Panc1 (cell line): ENCODE results near the gene UNC5CL. TPM values are rescaled to one million over a fixed set of nuclear protein-coding genes. Genes with fewer than 3 reads are reported as not detected.

Source experiments
- ATAC-seq: fragments of 200-7000 bp; cut with Tn5 transposase; 2 replicates; pipeline ENCODE4 v1.9.1; 2020; ENCODE audit warnings: mild to moderate bottlenecking, moderate library complexity
- BruUV-seq: library from RNA; stranded (reverse); fragments of 400-500 nt; replicated peaks from 2 replicates; lab custom pipeline; 2021; lab: Mats Ljungman, UMichigan
- CTCF ChIA-PET: fragments of 300-600 bp; sonication (Branson Sonifier 250); formaldehyde crosslinking; loops from one replicate; lab custom pipeline; 2022; ENCODE audit warnings: antibody characterized with exemption; lab: Charles Lee
- POLR2A ChIA-PET: fragments of 300-600 bp; sonication (Branson Sonifier 250); formaldehyde crosslinking; loops from one replicate; lab custom pipeline; 2022; ENCODE audit warnings: antibody characterized with exemption; lab: Charles Lee
- DNase-seq: peaks from one replicate; pipeline ENCODE4 v3.0.0-alpha.2; 2010; ENCODE audit warnings: low read depth, low spot score
- H3K27ac ChIP-seq: 2 replicates; pipeline ENCODE4 v1.5.1; 2011; ENCODE audit warnings: mild to moderate bottlenecking, low read length, inconsistent platforms
- H3K27me3 ChIP-seq: fragments of 200-500 bp; sonication (Bioruptor generic); 2 replicates; pipeline ENCODE4 v1.6.0; 2014; ENCODE audit warnings: low read length, inconsistent platforms; ENCODE audit not compliant: control insufficient read depth, insufficient read depth
- H3K36me3 ChIP-seq: fragments of 200-500 bp; sonication (Bioruptor generic); 2 replicates; pipeline ENCODE4 v1.5.1; 2014; ENCODE audit warnings: inconsistent platforms, mild to moderate bottlenecking, low read length, moderate library complexity; ENCODE audit not compliant: control insufficient read depth, insufficient read depth
- H3K4me1 ChIP-seq: 2 replicates; pipeline ENCODE4 v1.5.1; 2011; ENCODE audit warnings: inconsistent platforms, mild to moderate bottlenecking, low read length, moderate library complexity; ENCODE audit not compliant: control insufficient read depth, insufficient read depth
- H3K4me3 ChIP-seq, 2 experiments: 2 replicates each; pipeline ENCODE4 v1.5.1; 2011 to 2012; ENCODE audit warnings: low read depth in 2 of 2, low read length in 2 of 2, mild to moderate bottlenecking in 2 of 2, inconsistent platforms in 1 of 2, moderate library complexity in 1 of 2
- H3K9me3 ChIP-seq: fragments of 200-500 bp; sonication (Bioruptor generic); 2 replicates; pipeline ENCODE4 v1.5.1; 2014; ENCODE audit warnings: low read depth, mild to moderate bottlenecking, inconsistent platforms, low read length, moderate library complexity; ENCODE audit not compliant: control insufficient read depth, insufficient read depth
- CTCF ChIP-seq: fragments of 450-650 bp; IDR thresholded peaks from 2 replicates; pipeline ENCODE4 v1.5.1; 2017; ENCODE audit warnings: mild to moderate bottlenecking
- POLR2AphosphoS5 ChIP-seq: IDR thresholded peaks from 2 replicates; pipeline ENCODE4 v1.6.1; 2012; ENCODE audit warnings: mild to moderate bottlenecking, low read depth, low read length, moderate library complexity
- REST ChIP-seq, 2 experiments: IDR thresholded peaks; 2 replicates each; pipeline ENCODE4 v1.6.1; 2011 to 2012; ENCODE audit warnings: low read depth in 2 of 2, control low read depth in 1 of 2, low read length in 1 of 2, mild to moderate bottlenecking in 1 of 2, moderate library complexity in 1 of 2; ENCODE audit not compliant: insufficient read depth in 1 of 2
- SIN3A ChIP-seq: IDR thresholded peaks from 2 replicates; pipeline ENCODE4 v1.6.1; 2012; ENCODE audit warnings: low read depth, mild to moderate bottlenecking, low read length, moderate library complexity, borderline replicate concordance; ENCODE audit not compliant: insufficient read depth
- TCF7L2 ChIP-seq: IDR thresholded peaks from 2 replicates; pipeline ENCODE4 v1.6.1; 2011; ENCODE audit warnings: mild to moderate bottlenecking, low read depth, low read length, inconsistent platforms
- in situ Hi-C: cut with HindIII; loops from 2 replicates; pipeline ENCODE4 v1.10.0; 2016; ENCODE audit warnings: low sequenced_read_pairs, low pct_unique_long_range_greater_than_20kb
- intact Hi-C: fragments of 100-400 bp; cut with micrococcal nuclease; formaldehyde crosslinking; loops from one replicate; pipeline ENCODE4 v1.10.0; 2022; ENCODE audit not compliant: unreplicated experiment
- total RNA-seq: library from RNA; stranded (reverse); gene quantifications from one replicate; pipeline ENCODE4 v1.2.1, GENCODE V29; 2021; ENCODE audit not compliant: unreplicated experiment

The UNC5CL gene
- total RNA-seq, 1 experiment from 2014 or later, result 0.36 TPM

- DNase-seq (no peak), ATAC-seq (no peak)
- Histone ChIP-seq H3K9me3 (no peaks in the 10 kb centered on the region), H3K4me1 (no peaks in the 10 kb centered on the region), H3K27ac (no peak overlapping the region), H3K4me3 (no peak overlapping the region), H3K27me3 (no peaks in the 10 kb centered on the region), H3K36me3 (peaks cover 32% of the 10 kb centered on the region)
- no TSS peak for BruUV-seq
- in situ Hi-C loops (no loop called here), intact Hi-C loops (no loop called here)
- TF ChIP-seq CTCF, result no peak
- ChIA-PET POLR2A (no interaction called here), CTCF (no interaction called here)
These were observed 46.2 kb upstream of the UNC5CL start for GRCh38 chr6:41085182-41085581.

GRCh38 chr6:41083072-41083471, 44.1 kb upstream of the UNC5CL start:
- Histone ChIP-seq H3K4me3 (no peak overlapping the region), H3K9me3 (no peaks in the 10 kb centered on the region), H3K36me3 (peaks cover 42% of the 10 kb centered on the region), H3K27me3 (no peaks in the 10 kb centered on the region), H3K27ac (no peak overlapping the region), H3K4me1 (no peaks in the 10 kb centered on the region)
- ChIA-PET POLR2A (no interaction called here), CTCF (no interaction called here)
- TF ChIP-seq TCF7L2 (no peak), CTCF (no peak), SIN3A (no peak), POLR2AphosphoS5 (no peak), REST (IDR thresholded peaks at IDR 0.05; ENCODE audit: insufficient read depth in 1 of 2, low read depth in 2 of 2, low read length in 1 of 2) (no peak)
- in situ Hi-C loops (no loop called here), intact Hi-C loops (no loop called here)
- ATAC-seq (no peak), DNase-seq (no peak)
- no TSS peak for BruUV-seq

- H3K36me3 ChIP-seq, result peaks cover 34% of the 10 kb centered on the region
- no peaks in the 10 kb centered on the region for H3K27me3 ChIP-seq
- H3K4me1 ChIP-seq, result no peaks in the 10 kb centered on the region
- CTCF ChIA-PET, result no interaction called here
- H3K9me3 ChIP-seq, result no peaks in the 10 kb centered on the region
- POLR2A ChIA-PET, result no interaction called here
- intact Hi-C loops (no loop called here), in situ Hi-C loops (no loop called here)
- no TSS peak for BruUV-seq
- TF ChIP-seq TCF7L2 (no peak), CTCF (no peak), REST (IDR thresholded peaks at IDR 0.05; ENCODE audit: insufficient read depth in 1 of 2, low read depth in 2 of 2, low read length in 1 of 2) (no peak), POLR2AphosphoS5 (no peak), SIN3A (no peak)
- no peak for ATAC-seq
- no peak for DNase-seq
- H3K27ac ChIP-seq, result no peak overlapping the region
- H3K4me3 ChIP-seq, result no peak overlapping the region
These were observed 41.6 kb upstream of the UNC5CL start for GRCh38 chr6:41080621-41081020.
